ENCODE measurements around the gene EXOC4. TPM values are rescaled to one million over a fixed set of nuclear protein-coding genes. Genes with fewer than 3 reads are reported as not detected.
"Not testable (repeated sequence)": the region's sequence is repeated elsewhere in the genome, so short reads cannot be mapped to it uniquely, and the experiment has no call there.

EXOC4 gene
- total RNA-seq, 1 donor from 2014 or later = 103 TPM

DNA sequence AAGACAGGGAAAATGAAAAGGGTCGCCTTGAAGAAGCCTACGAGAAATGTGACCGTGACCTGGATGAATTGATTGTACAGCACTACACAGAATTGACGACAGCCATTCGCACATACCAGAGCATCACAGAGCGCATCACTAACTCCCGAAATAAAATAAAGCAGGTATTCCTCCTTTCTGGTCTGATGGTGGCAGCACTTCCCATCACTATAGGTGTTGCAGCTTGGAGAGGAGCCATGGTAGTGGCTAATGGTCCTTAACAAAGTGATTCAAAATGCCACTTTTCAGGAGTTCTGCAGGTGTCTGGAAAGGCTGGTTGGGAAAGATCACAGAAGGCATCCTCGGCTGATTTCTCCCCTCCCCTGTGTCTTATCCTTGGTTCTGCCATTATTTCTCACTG is 22.1 kb downstream of the EXOC4 start:
- DNase-seq (ENCODE audit: low read depth, low spot score) = no peak

DNA sequence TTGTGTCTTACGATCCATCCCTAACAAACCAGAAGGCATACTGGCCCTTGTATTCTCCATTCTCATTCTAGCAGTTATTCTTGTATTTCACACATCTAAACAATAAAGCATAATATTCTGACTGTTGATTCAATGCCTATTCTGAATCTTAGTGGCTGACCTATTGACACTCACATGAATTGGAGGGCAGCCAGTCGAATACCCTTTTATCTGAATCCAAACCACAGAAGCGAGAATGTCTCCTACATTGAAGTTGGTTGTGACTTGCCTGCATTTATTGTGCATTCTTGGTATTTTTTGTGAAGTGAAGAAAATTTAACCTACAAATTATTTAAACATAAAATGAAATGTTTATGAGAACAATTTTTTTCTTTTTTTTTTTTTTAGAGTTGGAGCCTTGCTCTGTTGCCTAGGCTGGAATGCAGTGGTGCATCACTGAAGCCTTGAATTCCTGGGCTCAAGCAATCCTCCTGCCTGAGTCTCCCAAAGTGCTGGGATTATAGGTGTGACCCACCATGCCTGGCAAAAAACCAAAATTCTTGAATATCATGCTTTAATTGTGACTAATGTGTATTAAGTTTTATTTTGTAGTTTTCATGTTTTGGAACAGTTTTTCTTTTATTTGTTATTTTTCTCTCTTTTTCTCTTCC is 22.7 kb downstream of the EXOC4 start:
- DNase-seq (ENCODE audit: low read depth, low spot score) = no peak

DNA sequence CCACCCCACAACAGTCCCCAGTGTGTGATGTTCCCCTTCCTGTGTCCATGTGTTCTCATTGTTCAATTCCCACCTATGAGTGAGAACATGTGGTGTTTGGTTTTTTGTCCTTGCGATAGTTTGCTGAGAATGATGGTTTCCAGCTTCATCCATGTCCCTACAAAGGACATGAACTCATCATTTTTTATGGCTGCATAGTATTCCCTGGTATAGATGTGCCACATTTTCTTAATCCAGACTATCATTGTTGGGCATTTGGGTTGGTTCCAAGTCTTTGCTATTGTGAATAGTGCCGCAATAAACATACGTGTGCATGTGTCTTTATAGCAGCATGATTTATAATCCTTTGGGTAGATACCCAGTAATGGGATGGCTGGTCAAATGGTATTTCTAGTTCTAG is 26.1 kb downstream of the EXOC4 start:
- DNase-seq (ENCODE audit: low read depth, low spot score) = not testable (repeated sequence)

DNA sequence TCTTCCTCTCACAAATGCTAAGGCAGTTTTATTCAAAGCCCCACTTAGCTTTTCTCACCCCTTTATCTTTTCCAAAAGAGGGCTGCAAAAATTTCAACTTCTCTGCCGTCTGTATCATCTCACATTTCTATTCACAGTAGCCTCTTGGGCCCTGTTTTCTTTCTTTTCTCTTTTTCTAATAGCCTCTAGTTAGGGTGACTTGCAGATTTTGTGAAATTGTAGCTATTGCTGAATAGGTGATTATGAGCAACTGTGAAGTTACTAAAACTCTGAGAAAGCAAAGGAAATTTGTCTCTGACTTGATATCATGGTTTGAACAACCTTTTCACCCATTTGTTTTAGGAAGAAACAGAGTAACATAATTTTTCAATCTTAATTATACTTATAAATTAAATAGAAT is 29.2 kb downstream of the EXOC4 start:
- DNase-seq (ENCODE audit: low read depth, low spot score) = no peak

DNA sequence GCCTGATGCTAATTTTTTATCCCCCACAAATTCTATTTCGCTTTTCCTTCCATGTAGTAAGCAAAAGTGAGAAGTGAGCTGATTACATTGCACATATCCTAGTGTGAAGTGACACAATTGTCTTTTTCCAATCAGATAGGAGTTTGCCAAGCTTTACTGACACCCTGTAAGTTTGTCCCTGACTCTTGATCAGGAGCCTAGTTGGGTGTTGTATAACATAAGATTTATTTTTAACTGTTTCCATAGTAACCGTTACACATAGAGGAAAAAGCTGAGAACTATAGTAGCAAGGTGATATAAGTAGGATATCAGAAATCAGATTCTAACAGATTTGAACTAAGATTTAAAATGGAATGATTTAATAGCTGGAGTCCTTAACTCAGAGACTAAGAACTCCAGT is 31.2 kb downstream of the EXOC4 start:
- DNase-seq (ENCODE audit: low read depth, low spot score) = no peak

DNA sequence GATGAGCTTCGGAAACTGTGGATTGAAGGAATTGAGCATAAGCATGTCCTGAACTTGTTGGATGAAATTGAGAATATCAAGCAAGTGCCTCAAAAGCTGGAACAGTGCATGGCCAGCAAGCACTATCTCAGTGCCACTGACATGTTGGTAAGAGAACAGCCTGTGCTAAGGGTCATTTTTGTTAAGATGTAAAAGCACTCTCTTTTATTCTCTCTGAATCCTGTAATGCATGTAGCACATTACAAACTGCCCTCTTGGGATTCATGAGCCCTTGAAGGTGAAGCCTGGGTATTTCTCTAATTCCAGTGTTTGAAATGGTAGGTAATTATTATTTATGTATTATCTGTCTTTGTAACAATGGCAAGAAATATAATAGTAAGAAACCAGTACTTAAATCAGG is 36.1 kb downstream of the EXOC4 start:
- DNase-seq (ENCODE audit: low read depth, low spot score) = no peak

DNA sequence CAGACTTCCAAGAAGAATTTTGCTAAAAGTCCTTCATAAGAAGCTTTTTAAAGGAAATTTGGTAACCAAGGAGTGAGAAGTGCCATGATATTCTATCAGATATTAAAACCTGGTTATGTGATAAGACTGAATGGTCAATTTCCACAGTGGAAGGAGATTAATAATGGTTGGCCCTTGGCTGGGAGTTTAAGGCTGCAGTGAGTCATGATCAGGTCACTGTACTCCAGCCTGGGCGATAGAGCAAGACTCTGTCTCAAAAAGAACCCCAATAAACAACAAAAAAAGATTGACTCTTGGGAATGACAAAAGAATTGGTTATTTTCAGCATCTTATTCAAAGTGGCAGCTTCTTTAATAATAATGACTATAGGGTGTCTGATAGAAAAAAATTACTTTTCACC is 37.2 kb downstream of the EXOC4 start:
- DNase-seq (ENCODE audit: low read depth, low spot score) = no peak

DNA sequence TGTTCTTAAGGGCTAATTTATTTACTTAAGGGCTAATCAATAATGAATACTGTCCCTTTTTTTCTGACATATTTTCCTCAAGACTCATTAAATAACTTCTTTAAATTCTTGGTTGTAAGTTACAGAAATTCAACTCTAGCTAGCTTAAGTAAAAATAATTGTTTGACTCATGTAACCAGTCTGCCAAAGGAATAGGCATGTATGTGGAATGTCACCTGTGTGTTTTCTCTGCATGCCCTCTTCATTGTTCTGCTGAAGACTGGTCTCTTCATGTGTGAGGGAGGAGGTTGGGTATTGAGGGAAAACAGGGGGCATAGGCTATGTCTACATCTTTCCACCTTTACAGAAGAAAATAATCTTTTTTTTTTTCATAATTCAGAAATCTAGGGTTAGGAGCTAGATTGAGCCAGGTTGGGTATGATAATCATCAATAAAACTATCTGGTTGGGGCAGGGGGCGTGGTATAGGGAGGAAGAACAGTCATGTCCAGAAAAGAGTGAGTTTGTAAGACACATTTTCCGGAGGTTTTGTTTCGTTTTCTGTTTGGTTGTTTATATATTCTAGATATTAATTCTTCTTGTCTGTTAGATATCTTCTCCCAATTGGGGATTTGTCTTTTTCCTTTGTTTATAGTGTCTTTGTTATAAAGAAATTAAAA is 37.9 kb downstream of the EXOC4 start:
- no peak for DNase-seq (ENCODE audit: low read depth, low spot score)

DNA sequence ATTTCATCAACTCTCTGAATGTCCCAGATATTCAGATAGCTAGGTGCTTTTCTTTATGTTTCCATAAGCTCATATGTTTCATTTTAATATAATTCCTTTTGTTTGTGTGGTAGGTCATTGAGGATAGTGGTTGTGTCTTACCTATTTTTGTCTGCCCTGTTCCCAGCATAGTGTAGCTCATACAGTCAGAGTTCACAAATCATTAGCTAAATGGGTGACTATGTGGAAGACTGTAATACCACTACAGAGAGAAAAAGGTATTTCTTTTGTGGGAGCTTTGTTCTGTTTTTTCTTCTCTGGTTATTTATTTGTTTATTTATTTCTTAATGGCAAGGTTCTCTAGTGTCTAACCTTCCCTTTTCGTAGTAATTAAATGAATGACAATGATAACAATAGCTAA is 39.8 kb downstream of the EXOC4 start:
- DNase-seq (ENCODE audit: low read depth, low spot score) = no peak

DNA sequence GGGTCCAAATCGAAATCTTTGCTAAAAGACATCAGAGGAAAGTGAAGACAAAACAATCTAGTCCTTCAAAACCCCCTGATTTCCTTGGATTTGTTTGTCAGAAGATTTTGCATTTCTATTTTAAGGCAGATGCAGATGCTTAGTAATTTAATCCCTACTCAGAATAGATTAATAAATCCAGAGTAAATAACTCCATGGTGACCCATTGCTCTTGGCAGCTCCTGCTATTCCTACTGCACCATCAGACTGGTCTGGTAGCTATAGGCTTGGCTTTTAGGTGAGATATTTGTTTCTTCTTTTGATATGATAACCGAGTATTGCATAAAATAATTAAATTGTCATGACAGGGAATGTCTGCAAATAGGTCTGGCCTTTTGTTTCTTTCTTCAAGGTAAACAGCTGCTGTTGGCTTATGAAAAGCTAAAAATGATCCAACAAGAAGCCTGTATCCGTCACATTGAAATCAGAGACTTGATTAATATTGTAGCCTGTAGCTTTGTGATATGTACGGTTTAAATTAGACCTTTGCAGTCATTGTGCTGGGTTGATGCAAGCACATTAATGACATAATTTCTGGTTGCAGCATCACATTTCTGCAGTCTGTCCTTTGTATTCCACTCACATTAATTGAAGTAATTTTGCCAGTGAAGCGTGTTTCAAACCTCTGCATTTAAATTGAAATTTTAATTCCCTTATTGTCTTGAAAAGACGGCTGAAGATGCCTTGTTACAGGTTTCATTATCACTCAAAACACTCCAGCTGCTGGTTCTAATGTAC is 40.7 kb downstream of the EXOC4 start:
- DNase-seq (ENCODE audit: low read depth, low spot score) = no peak

DNA sequence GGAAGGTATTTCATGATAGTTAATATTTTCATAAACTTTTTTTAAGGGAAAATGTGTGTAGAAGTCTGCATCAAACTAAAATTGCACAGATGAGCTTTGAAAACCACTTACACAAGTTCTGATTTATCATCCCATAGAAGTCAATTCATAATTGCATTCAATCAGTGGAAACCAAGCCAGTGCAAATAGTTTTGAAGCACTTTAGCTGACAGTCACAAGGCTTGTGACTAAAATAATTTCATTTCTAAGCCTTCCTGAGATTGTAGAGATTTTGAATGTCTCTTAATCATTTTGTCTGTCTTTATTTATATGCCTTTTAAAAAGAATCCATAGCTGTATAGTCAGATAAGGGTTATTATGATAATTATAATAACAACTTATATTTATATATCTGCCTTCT is 41.4 kb downstream of the EXOC4 start:
- DNase-seq (ENCODE audit: low read depth, low spot score) = no peak

DNA sequence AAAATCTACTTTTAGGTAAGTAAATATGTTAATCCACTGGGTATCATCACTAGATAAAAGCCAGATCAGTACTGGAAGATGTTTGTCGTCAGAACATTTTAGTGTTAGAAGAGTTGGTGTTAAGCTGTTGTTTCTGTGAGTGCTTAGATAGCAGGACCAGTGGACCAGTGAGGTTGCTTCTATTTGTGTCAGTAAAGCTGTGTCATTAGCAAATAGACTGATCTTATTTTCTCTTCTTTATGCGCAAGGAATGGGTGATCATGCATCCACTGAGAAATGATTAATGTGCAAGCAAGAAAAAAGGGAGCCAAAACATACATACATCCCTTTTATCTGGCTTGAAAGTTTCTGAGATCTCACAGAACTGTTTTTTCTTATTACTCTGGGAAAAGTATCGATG is 42.6 kb downstream of the EXOC4 start:
- no peak for DNase-seq (ENCODE audit: low read depth, low spot score)

DNA sequence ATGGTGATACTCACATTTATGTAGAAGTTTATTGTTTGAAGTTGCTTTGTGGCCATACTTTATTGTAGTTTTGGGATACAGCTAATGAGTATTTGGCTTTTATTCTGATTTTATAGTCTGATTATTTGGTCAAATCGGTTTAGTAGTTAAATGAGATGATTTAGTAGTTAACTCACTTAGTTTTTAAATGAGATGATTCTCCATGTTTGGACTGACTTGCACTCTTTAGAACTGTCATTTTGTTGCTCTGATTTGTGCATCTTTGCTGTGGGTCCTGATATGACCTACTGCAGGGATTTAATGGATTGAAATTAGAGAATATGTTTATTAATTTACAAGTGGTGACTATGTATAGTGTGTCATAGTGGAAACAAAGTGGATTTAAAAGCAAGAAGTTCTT is 44.2 kb downstream of the EXOC4 start:
- DNase-seq (ENCODE audit: low read depth, low spot score) = no peak

DNA sequence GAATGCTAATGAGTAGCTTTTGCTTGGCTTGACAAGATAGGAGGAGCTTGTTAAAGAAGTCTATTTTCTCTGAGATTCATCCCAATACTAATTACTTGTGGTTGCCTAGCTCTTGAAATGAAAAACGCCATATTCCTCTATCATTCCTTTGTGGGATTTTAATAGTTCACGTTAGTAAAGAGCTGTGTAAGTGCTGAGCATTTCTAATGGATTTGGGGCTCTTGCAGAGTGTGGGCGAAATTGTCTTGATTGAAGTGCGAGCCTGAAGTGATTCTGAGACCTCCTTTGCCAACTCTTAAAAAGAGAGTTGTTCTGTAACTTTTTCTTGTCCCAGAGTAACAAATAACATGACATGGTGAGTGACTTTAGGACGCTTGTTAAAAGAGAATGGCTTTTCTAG is 45.2 kb downstream of the EXOC4 start:
- no peak for DNase-seq (ENCODE audit: low read depth, low spot score)

DNA sequence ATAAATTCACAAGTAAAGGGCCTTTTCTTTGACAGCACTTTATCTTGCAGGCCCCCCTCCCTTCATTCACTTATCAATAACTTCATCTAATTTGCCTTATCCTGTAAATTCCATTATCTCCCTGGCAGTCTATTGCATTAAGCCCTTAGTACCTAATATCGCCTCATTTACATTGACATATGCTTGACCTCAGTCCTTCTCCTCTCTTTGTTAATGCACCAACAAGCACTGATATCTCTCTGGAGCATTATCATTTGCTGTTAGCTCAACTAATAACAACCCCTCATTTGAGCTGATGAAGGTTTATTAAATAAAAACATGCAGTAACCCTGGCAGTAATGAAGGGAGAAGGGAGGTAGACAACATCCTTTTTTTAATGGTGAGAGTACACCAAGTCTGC is 46.8 kb downstream of the EXOC4 start:
- no peak for DNase-seq (ENCODE audit: low read depth, low spot score)

DNA sequence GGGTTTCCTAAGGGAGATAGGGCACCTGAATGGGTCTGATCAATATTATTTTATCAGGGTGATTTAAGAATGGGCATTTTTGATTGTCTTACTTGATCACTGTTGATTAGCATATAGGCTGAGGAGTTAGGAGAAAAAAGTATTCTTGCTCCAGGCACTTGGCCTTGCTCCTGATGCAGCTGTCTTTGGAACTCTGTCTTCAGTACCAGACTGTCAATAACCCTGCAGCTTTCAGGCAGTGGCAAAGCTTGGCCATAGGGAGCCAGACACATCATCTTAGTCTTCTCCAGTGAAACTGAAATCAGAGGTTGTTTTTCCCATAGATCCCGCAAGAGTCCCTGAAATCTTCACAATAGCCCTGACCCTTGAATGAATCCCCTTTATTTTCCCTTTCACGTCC is 47.2 kb downstream of the EXOC4 start:
- no peak for DNase-seq (ENCODE audit: low read depth, low spot score)

DNA sequence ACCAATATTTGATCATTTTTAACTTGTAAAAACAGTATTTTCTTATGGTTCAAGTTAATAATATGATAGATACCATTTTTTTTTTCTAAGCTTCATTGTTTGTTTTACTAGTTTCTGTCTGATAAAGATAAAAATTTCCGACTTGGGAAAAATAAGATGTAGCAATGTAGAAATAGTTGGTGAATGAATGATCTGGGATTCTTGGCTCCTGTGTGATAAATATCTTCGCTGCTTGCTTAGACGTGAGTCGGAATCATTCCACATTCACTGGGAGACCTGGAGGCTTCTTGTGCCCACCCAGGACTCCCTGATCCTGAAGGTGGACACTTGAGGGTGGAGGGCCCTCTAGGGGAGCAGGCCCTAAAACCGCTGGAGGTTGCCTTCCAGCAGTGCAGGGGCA is 47.9 kb downstream of the EXOC4 start:
- no peak for DNase-seq (ENCODE audit: low read depth, low spot score)

DNA sequence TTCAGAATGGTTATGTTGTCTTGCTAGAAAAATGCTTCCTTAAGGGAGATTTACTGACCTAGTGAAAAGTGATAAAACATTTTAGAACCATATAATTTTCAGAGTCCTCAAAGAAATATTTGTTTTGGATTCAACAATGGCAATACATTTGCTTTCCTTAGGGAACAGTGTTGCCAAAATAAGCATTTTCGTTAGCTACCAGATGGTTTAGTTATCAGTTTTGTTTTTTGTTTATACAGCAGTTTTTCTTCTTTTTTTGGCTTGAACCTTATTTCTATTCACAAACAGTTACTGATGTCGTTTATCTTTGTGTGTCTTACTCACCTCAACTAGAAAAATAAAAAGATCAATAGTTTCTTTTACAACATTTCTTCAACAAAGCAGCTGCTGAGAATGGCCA is 48.6 kb downstream of the EXOC4 start:
- peak; percentile 10 for DNase-seq (ENCODE audit: low read depth, low spot score)

DNA sequence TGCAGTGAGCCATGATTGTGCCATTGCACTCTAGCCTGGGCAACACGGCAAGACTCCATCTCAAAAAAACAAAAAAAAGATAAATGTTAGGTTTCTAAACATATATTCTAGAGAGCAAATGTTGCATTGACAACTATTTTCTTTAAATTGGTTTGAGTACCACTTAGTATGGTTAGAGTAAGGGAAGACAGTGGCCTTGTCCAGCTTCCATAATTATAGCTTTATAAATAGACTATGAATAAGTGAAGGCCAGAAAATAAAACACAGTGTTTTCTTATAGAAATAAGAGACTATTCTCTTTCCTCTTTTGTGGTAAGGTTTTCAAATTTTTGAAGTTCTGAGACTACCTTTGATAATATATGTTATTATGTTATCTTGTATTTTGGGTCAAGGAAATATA is 50.5 kb downstream of the EXOC4 start:
- no peak for DNase-seq (ENCODE audit: low read depth, low spot score)

DNA sequence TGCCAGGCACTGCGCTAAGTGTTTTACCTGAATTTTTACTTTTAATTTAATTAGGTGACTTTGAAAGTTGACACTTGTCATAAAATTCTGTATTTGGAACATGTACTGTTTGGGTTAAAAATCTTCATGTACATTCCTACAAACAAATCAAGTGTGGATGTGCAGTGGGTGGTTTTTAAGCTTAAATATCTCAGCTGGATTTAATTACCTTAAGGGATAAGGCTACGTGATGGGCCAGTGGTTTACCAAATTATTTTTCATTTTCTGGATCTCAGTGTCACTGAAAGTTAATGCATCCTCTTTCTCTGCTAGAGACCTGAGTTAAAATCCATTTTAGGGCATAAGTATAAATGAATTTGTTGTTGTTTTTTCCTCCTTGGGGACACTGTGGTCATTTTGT is 51.1 kb downstream of the EXOC4 start:
- DNase-seq (ENCODE audit: low read depth, low spot score) = no peak

DNA sequence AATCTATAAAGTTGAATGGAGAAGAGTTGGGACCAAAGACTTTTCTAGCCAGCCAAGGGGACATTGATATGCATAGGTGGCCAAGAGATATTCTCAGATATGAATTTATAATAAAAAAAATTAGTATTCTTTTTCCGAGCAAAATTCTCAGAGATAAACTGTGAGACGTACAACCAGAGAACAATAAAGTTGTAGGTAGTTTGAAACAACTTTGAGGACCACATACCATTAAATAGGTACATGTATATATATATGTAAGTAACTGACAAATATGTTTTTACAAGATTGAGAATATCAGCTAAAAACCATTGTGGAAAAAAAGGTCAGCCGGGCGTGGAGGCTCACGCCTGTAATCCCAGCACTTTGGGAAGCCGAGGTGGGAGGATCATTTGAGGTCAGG is 56.5 kb downstream of the EXOC4 start:
- no peak for DNase-seq (ENCODE audit: low read depth, low spot score)

DNA sequence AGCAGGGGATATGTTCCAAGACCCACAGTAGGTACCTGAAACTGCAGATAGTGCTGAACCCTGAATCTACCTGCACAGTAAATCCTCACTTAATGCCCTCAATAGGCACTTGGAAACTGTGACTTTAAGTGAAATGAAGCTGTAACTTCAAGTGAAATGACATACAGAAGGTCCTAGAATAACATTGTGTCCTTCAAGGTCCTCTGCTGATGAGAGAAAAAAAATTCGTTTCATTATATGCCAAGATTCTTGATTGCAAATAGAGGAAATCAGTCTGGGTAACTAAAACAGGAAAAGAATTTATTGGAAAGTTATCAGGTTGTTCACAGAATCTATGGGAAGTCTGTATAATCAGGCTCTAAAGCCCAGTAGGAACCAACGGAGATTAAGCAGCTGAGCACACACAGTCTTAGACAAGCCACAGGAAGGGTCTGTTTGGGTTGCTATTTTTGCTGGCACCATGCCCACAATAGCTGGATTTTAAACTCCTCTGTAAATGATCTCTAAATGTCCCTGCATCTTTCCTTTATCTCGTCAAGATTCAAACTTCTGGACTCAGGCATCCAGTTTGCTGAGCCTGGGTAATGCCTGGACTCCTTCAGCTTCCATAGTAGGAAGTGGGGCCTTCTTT is 57.5 kb downstream of the EXOC4 start:
- DNase-seq (ENCODE audit: low read depth, low spot score) = peak; percentile 64
